ENCODE measurements around the gene BRI3BP. TPM values are rescaled to one million over a fixed set of nuclear protein-coding genes. Genes with fewer than 3 reads are reported as not detected.
"Not testable (repeated sequence)": the region's sequence is repeated elsewhere in the genome, so short reads cannot be mapped to it uniquely, and the experiment has no call there.

Gene BRI3BP
- total RNA-seq, 2 donors from 2014 or later = 4.3 to 4.4 TPM

DNA sequence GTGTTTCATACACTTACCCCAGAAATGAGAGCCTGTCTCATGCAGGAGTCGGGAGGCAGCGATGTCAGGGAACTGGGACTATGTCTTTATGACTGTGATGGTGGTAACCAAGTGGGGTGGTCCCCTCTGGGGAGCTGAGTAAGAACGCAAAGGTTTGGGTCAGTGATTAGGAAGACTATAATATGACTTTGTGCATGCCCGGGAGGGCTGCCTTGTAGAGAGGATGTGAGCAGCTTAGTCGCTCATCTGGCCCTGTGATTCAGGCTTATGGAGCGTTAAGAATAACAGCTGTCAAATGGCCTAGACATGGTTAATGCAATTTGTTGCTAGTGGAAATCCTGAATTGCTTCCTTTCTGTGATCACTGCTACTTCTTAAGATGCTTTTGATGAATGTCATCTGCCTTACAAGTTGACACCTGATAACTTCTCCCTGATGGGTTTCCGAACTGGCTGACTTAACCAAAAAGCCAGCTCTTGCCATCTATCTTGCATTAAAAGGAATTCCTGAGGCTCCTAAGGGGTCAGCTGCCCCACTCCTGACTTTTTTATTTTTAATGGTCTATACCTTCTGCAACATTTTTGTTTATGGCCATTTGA is 36.4 kb downstream of the BRI3BP start:
- no peak overlapping the region for H3K27ac ChIP-seq
- ATAC-seq (ENCODE audit: insufficient number of reproducible peaks, low FRiP score, low read depth) (no peak), DNase-seq (ENCODE audit: low spot score) (no peak)
- no peaks in the 10 kb centered on the region for H3K36me3 ChIP-seq
- no peaks in the 10 kb centered on the region for H3K4me1 ChIP-seq (ENCODE audit: control insufficient read depth in 1 of 2, low read depth in 2 of 2)
- TF ChIP-seq, protein P1, sequence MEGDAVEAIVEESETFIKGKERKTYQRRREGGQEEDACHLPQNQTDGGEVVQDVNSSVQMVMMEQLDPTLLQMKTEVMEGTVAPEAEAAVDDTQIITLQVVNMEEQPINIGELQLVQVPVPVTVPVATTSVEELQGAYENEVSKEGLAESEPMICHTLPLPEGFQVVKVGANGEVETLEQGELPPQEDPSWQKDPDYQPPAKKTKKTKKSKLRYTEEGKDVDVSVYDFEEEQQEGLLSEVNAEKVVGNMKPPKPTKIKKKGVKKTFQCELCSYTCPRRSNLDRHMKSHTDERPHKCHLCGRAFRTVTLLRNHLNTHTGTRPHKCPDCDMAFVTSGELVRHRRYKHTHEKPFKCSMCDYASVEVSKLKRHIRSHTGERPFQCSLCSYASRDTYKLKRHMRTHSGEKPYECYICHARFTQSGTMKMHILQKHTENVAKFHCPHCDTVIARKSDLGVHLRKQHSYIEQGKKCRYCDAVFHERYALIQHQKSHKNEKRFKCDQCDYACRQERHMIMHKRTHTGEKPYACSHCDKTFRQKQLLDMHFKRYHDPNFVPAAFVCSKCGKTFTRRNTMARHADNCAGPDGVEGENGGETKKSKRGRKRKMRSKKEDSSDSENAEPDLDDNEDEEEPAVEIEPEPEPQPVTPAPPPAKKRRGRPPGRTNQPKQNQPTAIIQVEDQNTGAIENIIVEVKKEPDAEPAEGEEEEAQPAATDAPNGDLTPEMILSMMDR (IDR thresholded peaks at IDR 0.05) = no peak
- no peaks in the 10 kb centered on the region for H3K27me3 ChIP-seq (replicated peaks; ENCODE audit: insufficient read depth)
- no peak overlapping the region for H3K4me3 ChIP-seq
- no peaks in the 10 kb centered on the region for H3K9me3 ChIP-seq

DNA sequence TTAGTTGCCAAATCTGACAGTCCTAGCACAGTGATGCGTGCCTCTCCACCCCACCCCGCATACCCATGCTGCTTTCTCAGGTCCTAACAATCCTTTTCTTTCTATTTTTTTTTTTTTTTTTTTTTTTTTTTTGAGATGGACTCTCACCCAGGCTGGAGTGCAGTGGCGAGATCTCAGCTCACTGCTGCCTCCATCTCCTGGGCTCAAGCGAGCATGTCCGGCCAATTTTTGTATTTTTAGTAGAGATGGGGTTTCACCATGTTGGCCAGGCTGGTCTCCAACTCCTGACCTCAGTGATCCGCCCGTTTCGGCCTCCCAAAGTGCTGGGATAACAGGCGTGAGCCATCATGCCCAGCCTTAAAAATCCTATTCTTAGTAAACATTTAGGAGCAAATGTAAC is 38.0 kb downstream of the BRI3BP start:
- H3K27ac ChIP-seq; ATAC-seq (ENCODE audit: insufficient number of reproducible peaks, low FRiP score, low read depth); H3K9me3 ChIP-seq; H3K27me3 ChIP-seq (replicated peaks; ENCODE audit: insufficient read depth); DNase-seq (ENCODE audit: low spot score); H3K36me3 ChIP-seq; H3K4me1 ChIP-seq (ENCODE audit: control insufficient read depth in 1 of 2, low read depth in 2 of 2); H3K4me3 ChIP-seq: not testable (repeated sequence)

DNA sequence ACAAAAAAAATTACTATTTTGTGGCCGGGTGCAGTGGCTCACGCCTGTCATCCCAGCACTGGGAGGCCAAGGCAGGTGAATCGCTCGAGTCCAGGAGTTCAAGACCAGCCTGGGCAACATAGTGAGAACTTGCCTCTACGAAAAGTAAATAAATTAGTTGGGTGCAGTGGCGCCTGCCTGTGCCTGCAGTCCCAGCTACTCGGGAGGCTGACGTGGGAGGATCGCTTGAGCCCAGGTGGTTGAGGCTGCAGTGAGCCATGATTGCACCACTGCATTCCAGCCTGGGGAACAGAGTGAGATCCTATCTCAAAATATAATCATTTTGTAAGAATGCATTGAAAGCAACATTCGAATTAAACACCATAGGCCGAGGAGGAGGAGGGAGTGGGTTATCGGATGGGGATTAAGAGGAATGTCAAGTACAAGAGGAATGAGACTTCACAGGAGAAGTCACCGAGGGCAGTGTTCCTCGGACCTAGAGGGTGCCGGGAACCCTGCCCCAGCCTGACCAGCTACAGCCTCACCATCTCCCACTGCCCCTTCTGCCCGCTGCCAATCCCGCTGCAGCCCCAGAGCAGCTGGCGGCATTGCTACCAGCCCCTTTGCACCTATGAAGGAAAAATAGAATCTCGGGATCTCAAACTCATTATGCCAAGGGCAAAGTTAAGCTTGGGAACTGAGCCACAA is 39.2 kb downstream of the BRI3BP start:
- no peak for DNase-seq (ENCODE audit: low spot score)
- no peak for ATAC-seq (ENCODE audit: insufficient number of reproducible peaks, low FRiP score, low read depth)
- Histone ChIP-seq H3K4me1 (ENCODE audit: control insufficient read depth in 1 of 2, low read depth in 2 of 2) (no peaks in the 10 kb centered on the region), H3K9me3 (no peaks in the 10 kb centered on the region), H3K27ac (no peak overlapping the region), H3K36me3 (no peaks in the 10 kb centered on the region), H3K27me3 (replicated peaks; ENCODE audit: insufficient read depth) (no peaks in the 10 kb centered on the region), H3K4me3 (no peak overlapping the region)
- TF ChIP-seq, protein P1 (IDR thresholded peaks at IDR 0.05) = no peak

DNA sequence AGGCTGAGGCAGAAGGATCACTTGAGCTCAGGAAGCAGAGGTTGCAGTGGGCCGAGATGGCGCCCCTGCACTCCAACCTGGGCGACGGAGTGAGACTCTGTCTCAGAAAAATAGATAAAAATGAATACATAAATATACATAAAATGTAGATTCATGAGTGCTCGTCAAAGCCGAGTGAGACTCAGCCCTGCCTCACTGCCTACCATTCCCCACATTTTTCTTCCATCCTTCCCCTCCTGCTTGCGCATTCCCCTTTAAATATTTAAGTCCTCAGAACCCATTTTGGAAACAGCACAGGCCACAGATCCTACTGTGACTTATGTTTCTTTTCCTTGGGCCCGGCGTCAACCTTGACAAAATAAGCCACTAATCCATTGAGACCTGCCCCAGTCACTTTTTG is 39.8 kb downstream of the BRI3BP start:
- TF ChIP-seq, protein P1 (IDR thresholded peaks at IDR 0.05) = no peak
- no peak overlapping the region for H3K27ac ChIP-seq
- H3K27me3 ChIP-seq (replicated peaks; ENCODE audit: insufficient read depth) = no peaks in the 10 kb centered on the region
- no peak overlapping the region for H3K4me3 ChIP-seq
- H3K4me1 ChIP-seq (ENCODE audit: control insufficient read depth in 1 of 2, low read depth in 2 of 2) = no peaks in the 10 kb centered on the region
- ATAC-seq (ENCODE audit: insufficient number of reproducible peaks, low FRiP score, low read depth) (no peak), DNase-seq (ENCODE audit: low spot score) (no peak)
- no peaks in the 10 kb centered on the region for H3K9me3 ChIP-seq
- H3K36me3 ChIP-seq = no peaks in the 10 kb centered on the region

DNA sequence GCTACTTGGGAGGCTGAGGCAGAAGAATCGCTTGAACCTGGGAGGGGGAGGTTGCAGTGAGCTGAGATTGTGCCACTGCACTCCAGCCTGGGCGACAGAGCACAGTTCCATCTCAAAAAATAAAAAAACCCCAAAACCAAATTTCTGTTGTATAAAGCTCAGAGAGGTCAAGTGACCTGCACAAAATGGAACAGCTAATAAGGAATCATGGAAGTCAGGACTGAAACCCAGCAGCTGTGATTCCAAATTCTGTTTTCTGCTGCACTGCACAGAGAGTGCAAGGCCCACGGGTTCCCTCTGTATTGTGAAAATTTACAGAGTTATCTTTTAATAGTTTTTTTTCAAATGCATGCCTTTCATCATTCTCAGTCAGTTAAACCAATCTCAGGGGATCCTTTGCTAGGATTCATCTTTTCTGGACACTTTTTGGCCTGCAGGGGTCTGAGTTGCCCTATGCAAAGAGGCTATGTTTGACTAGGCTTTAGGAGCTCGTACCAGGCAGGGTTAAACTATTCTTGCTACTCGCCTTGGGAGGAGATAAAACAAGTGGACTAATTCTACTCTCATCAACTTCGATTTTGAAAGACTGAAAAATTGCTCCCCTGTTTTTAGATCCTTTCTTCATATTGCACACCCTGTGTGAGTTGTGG is 45.7 kb downstream of the BRI3BP start:
- Histone ChIP-seq H3K27ac (no peak overlapping the region), H3K36me3 (no peaks in the 10 kb centered on the region), H3K4me3 (no peak overlapping the region), H3K9me3 (no peaks in the 10 kb centered on the region), H3K4me1 (ENCODE audit: control insufficient read depth in 1 of 2, low read depth in 2 of 2) (no peaks in the 10 kb centered on the region), H3K27me3 (replicated peaks; ENCODE audit: insufficient read depth) (no peaks in the 10 kb centered on the region)
- TF ChIP-seq, protein P1 (IDR thresholded peaks at IDR 0.05) = no peak
- no peak for ATAC-seq (ENCODE audit: insufficient number of reproducible peaks, low FRiP score, low read depth)
- DNase-seq (ENCODE audit: low spot score) = no peak

All from thoracic aorta (tissue), 2 donors.